ENCODE results near the gene DGUOK.

DNA sequence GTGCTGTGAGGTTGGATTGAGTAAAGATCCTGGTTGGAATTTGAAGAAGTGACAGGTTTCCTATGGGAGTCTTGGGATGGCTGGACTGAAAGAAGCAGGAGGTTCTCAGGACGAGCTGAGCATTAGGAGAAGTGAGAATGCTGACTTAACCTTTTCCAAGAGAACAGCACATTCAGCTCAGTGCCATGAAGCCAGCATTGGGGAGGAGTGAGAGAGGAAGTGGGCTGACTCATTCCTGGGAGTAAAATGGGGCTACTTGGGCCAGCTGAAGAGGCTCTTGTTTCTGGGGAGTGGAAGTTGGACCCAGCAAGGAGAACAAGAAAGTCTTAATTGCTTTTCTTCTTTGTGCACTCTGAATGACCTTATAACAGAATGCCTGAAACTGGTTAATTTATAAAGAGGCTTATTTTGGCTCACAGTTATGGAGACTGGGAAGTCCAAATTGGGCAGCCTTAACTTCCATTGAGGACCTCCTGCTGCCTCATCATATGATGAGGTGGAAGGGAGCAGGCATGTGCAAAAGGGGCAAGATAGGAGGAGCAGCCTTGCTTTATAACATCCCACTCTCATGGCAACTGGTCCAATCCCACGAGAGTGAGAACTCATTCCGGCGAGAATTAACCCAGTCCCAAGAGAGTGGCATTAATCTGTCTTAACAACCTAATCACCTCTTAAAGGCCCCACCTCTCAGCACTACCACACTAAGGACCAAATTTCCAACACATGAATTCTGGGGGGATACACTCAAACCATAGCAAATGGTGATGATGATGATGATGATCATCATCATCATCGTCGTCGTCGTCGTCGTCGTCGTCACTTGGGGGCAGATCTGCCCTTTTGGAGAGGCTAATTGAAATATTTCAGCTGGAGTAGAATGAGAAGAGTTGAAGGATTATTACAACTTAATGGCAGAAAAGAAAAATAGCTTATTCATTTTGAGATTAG, 26.1 kb downstream of the DGUOK start:
- TF ChIP-seq CTCF (IDR thresholded peaks at IDR 0.05) (no peak), POLR2A (IDR thresholded peaks at IDR 0.05) (no peak)
